Effector memory CD4-positive, alpha-beta T cell (primary cell): ENCODE measurements around the gene CNPY4.

ENCODE experiments used
- DNase-seq, 3 donors: peaks; one replicate each; pipeline ENCODE4 v3.0.0-alpha.2; 2020
- H3K27ac ChIP-seq: 2 replicates; pipeline ENCODE4 v1.7.0; 2013; ENCODE audit warnings: mild to moderate bottlenecking, low read length, moderate library complexity; ENCODE audit not compliant: insufficient read depth, poor library complexity, severe bottlenecking
- H3K27me3 ChIP-seq: replicated peaks from 2 replicates; pipeline ENCODE4 v1.7.0; 2013; ENCODE audit warnings: mild to moderate bottlenecking, low read length; ENCODE audit not compliant: insufficient read depth, control insufficient read depth, poor library complexity, severe bottlenecking
- H3K36me3 ChIP-seq: 2 replicates; pipeline ENCODE4 v1.7.0; 2013; ENCODE audit warnings: mild to moderate bottlenecking, low read length, moderate library complexity; ENCODE audit not compliant: control insufficient read depth, insufficient read depth
- H3K4me1 ChIP-seq: 2 replicates; pipeline ENCODE4 v1.7.0; 2013; ENCODE audit warnings: low read length, mild to moderate bottlenecking; ENCODE audit not compliant: control insufficient read depth, insufficient read depth, poor library complexity, severe bottlenecking
- H3K4me3 ChIP-seq: 2 replicates; pipeline ENCODE4 v1.7.0; 2013; ENCODE audit warnings: low read length, low read depth, mild to moderate bottlenecking; ENCODE audit not compliant: insufficient read depth, poor library complexity, severe bottlenecking
- H3K9me3 ChIP-seq: 2 replicates; pipeline ENCODE4 v1.7.0; 2013; ENCODE audit warnings: mild to moderate bottlenecking, low read length, moderate library complexity; ENCODE audit not compliant: control insufficient read depth

The CNPY4 gene

GRCh38 chr7:100166317-100166940, 47.0 kb downstream of the CNPY4 start:
- H3K27me3 ChIP-seq: no peaks in the 10 kb centered on the region
- peaks cover 56% of the 10 kb centered on the region for H3K4me1 ChIP-seq
- H3K4me3 ChIP-seq: no peak overlapping the region

GRCh38 chr7:100166970-100167911, 47.8 kb downstream of the CNPY4 start:
- no peaks in the 10 kb centered on the region for H3K36me3 ChIP-seq
- DNase-seq: no peak
- H3K27ac ChIP-seq: peak overlapping the region; percentile 50
- peaks cover 56% of the 10 kb centered on the region for H3K4me1 ChIP-seq
- no peaks in the 10 kb centered on the region for H3K27me3 ChIP-seq
- H3K9me3 ChIP-seq: no peaks in the 10 kb centered on the region
- H3K4me3 ChIP-seq: peak overlapping the region; percentile 53

More at GRCh38 chr7:100166317-100166940, 47.0 kb downstream of the CNPY4 start:
- peak overlapping the region; percentile 35 for H3K27ac ChIP-seq
- no peaks in the 10 kb centered on the region for H3K36me3 ChIP-seq
- no peak for DNase-seq
- no peaks in the 10 kb centered on the region for H3K9me3 ChIP-seq

- no peak for DNase-seq
- peak overlapping the region; percentile 50 for H3K27ac ChIP-seq
- peak overlapping the region; percentile 53 for H3K4me3 ChIP-seq
- no peaks in the 10 kb centered on the region for H3K9me3 ChIP-seq
- no peaks in the 10 kb centered on the region for H3K27me3 ChIP-seq
- H3K4me1 ChIP-seq: peaks cover 55% of the 10 kb centered on the region
- no peaks in the 10 kb centered on the region for H3K36me3 ChIP-seq
Observed at GRCh38 chr7:100167912-100168323, 48.5 kb downstream of the CNPY4 start.

GRCh38 chr7:100169147-100169850, 49.9 kb downstream of the CNPY4 start:
- no peak overlapping the region for H3K27ac ChIP-seq
- no peaks in the 10 kb centered on the region for H3K36me3 ChIP-seq
- peaks cover 41% of the 10 kb centered on the region for H3K4me1 ChIP-seq
- no peak overlapping the region for H3K4me3 ChIP-seq
- DNase-seq: no peak
- H3K27me3 ChIP-seq: no peaks in the 10 kb centered on the region
- no peaks in the 10 kb centered on the region for H3K9me3 ChIP-seq

- Histone ChIP-seq H3K4me1 (peaks cover 41% of the 10 kb centered on the region), H3K27ac (peak overlapping the region; percentile 11), H3K9me3 (no peaks in the 10 kb centered on the region), H3K4me3 (no peak overlapping the region), H3K36me3 (no peaks in the 10 kb centered on the region), H3K27me3 (no peaks in the 10 kb centered on the region)
- no peak for DNase-seq
Observed at GRCh38 chr7:100170101-100170897, 50.9 kb downstream of the CNPY4 start.

- H3K36me3 ChIP-seq: no peaks in the 10 kb centered on the region
- H3K27ac ChIP-seq: no peak overlapping the region
- no peaks in the 10 kb centered on the region for H3K27me3 ChIP-seq
- peak; percentile 18 to 37 (median 30) for DNase-seq
- peaks cover 37% of the 10 kb centered on the region for H3K4me1 ChIP-seq
- H3K9me3 ChIP-seq: no peaks in the 10 kb centered on the region
- peak overlapping the region; percentile 52 for H3K4me3 ChIP-seq
Observed at GRCh38 chr7:100171087-100171681, 51.8 kb downstream of the CNPY4 start.

- no peaks in the 10 kb centered on the region for H3K36me3 ChIP-seq
- H3K27me3 ChIP-seq: no peaks in the 10 kb centered on the region
- peaks cover 31% of the 10 kb centered on the region for H3K4me1 ChIP-seq
- peak overlapping the region; percentile 37 for H3K4me3 ChIP-seq
- no peak overlapping the region for H3K27ac ChIP-seq
- H3K9me3 ChIP-seq: no peaks in the 10 kb centered on the region
- peak in 1 of 3 donors; percentile 13 for DNase-seq
Observed at GRCh38 chr7:100171840-100172239, 52.4 kb downstream of the CNPY4 start.

GRCh38 chr7:100173806-100174495, 54.5 kb downstream of the CNPY4 start:
- no peak overlapping the region for H3K4me3 ChIP-seq
- no peaks in the 10 kb centered on the region for H3K36me3 ChIP-seq
- H3K9me3 ChIP-seq: no peaks in the 10 kb centered on the region
- DNase-seq: no peak
- H3K27me3 ChIP-seq: no peaks in the 10 kb centered on the region
- no peak overlapping the region for H3K27ac ChIP-seq
- peaks cover 19% of the 10 kb centered on the region for H3K4me1 ChIP-seq

GRCh38 chr7:100174582-100174981, 55.1 kb downstream of the CNPY4 start:
- Histone ChIP-seq H3K36me3 (no peaks in the 10 kb centered on the region), H3K4me3 (no peak overlapping the region)

More at GRCh38 chr7:100174582-100174981, 55.1 kb downstream of the CNPY4 start:
- no peaks in the 10 kb centered on the region for H3K9me3 ChIP-seq
- peaks cover 16% of the 10 kb centered on the region for H3K4me1 ChIP-seq
- DNase-seq: no peak
- H3K27me3 ChIP-seq: no peaks in the 10 kb centered on the region
- H3K27ac ChIP-seq: no peak overlapping the region
